Fibroblast of skin of abdomen (primary cell): ENCODE results near the gene COL6A1. TPM values are rescaled to one million over a fixed set of nuclear protein-coding genes. Genes with fewer than 3 reads are reported as not detected.
A peak's percentile ranks its signal among the peaks of the same experiment; 100 is the strongest.

Experiments used
- DNase-seq: peaks from one replicate; pipeline ENCODE4 v3.0.0-alpha.2; 2013
- polyA plus RNA-seq, 2 experiments: library from polyadenylated mRNA; unstranded; fragments of 120-200 nt; gene quantifications; one replicate each; pipeline ENCODE4 v1.2.1, GENCODE V29; 2013; ENCODE audit not compliant: insufficient read length in 2 of 2

Gene COL6A1, protein sequence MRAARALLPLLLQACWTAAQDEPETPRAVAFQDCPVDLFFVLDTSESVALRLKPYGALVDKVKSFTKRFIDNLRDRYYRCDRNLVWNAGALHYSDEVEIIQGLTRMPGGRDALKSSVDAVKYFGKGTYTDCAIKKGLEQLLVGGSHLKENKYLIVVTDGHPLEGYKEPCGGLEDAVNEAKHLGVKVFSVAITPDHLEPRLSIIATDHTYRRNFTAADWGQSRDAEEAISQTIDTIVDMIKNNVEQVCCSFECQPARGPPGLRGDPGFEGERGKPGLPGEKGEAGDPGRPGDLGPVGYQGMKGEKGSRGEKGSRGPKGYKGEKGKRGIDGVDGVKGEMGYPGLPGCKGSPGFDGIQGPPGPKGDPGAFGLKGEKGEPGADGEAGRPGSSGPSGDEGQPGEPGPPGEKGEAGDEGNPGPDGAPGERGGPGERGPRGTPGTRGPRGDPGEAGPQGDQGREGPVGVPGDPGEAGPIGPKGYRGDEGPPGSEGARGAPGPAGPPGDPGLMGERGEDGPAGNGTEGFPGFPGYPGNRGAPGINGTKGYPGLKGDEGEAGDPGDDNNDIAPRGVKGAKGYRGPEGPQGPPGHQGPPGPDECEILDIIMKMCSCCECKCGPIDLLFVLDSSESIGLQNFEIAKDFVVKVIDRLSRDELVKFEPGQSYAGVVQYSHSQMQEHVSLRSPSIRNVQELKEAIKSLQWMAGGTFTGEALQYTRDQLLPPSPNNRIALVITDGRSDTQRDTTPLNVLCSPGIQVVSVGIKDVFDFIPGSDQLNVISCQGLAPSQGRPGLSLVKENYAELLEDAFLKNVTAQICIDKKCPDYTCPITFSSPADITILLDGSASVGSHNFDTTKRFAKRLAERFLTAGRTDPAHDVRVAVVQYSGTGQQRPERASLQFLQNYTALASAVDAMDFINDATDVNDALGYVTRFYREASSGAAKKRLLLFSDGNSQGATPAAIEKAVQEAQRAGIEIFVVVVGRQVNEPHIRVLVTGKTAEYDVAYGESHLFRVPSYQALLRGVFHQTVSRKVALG
- 2,622 TPM for polyA plus RNA-seq (2013, experiment 1 of 2; ENCODE audit: insufficient read length)
- polyA plus RNA-seq (2013, experiment 2 of 2; ENCODE audit: insufficient read length), result 2,722 TPM

- DNase-seq, result peak; percentile 94
Observed at GRCh38 chr21:45981151-45982091, at the start of gene COL6A1. Gene COL6A1 (plus strand): TSS chr21:45981770. CDS start chr21:45981851, 81 bp downstream.

DNA sequence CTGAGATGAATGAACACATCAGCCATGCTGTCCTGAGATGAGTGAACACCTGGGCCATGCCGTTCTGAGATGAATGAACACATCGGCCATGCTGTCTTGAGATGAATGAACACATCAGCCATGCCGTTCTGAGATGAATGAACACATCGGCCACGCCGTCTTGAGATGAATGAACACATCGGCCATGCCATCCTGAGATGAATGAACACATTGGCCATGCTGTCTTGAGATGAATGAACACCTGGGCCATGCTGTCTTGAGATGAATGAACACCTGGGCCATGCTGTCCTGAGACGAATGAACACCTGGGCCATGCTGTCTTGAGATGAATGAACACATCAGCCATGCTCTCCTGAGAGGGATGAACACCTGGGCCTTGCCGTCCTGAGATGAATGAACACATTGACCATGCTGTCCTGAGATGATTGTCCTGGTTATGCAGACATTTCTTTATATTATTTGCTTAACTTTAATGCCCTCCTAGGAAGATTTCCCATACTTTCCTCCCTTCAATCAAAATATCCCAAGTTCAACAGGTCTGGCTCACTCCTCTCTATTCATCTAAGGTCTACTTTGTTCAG lies 48.6 kb upstream of the COL6A1 start:
- no peak for DNase-seq

DNA sequence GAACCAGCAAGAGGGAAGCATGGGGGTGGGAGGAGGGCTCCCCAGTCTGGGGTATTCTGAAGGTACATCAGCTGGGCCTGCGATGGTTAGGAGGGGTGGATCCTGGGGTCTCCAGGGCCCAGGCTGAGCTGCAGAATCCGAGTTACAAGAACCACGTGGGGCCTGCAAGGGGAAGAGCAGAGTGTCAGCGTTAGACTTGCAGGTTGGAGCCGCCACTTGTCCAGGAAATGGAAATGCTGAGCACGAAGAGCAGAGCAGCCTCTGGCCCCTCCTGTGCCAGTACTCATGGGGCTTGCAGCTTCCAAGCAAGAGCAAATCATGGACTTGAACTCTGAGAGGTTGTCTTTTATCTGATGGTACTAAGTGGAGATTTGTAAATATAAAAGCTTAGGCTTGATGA lies 47.5 kb upstream of the COL6A1 start:
- no peak for DNase-seq

DNA sequence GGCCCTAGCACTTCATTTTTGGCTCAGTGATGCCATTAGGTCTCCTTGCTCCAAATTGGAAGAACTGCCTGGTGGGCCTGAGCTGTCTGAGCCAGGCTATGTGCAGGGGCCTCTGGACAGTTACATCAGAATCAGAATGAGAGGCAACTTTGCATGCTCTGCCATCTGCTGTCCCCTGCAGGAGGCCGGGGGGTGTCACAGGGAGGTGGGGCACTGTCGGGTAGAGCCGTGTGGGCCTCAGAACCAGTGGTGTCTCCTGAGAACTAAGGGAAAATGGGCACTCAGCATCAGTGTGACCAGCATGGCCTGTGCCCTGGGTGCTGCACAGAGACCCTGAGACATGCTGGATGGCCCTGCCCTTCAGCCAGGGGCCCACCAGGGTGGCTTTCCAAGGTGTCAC lies 47.0 kb upstream of the COL6A1 start:
- no peak for DNase-seq

GRCh38 chr21:45935628-45936027 lies 45.9 kb upstream of the COL6A1 start:
- peak; percentile 38 for DNase-seq

DNA sequence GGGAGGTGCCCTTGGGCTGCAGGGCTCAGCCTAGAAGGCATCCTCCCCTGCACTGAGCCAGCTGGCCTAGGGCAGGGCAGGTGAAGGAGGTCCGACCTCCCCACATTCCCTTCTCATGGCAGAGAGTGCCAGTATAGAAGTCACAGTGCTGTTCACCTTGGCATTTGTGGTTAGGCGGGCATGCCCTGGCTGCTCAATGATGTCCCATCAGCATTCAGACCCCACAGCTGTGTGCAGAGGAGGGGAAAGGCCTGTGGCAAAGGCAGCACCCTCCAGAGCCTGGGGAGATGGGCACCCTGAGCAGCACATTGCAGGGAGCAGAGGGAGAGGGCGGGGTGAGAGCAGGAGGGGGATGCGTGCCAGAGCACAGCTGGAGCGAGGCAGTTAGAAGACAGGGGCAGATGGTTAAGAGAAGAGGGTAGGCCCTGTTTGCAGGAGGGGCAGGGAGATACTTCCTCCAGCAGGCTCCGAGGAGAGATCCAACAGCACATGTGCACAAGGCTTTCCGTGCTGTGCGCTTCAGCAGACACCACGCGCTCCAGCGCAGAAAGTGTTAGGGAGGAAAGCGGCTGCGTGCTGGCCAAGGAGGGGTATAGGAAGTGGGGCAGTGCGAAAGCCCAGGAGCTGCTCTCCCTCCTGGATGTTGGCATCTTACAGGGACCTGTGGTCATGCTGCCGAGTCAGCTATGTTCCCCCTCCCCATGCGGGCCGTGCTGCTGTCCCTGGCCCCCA lies 43.7 kb upstream of the COL6A1 start:
- DNase-seq, result no peak

- no peak for DNase-seq
Observed at GRCh38 chr21:45938453-45938755, 43.2 kb upstream of the COL6A1 start.

- DNase-seq, result no peak
Observed at GRCh38 chr21:45938811-45939520, 42.6 kb upstream of the COL6A1 start.

DNA sequence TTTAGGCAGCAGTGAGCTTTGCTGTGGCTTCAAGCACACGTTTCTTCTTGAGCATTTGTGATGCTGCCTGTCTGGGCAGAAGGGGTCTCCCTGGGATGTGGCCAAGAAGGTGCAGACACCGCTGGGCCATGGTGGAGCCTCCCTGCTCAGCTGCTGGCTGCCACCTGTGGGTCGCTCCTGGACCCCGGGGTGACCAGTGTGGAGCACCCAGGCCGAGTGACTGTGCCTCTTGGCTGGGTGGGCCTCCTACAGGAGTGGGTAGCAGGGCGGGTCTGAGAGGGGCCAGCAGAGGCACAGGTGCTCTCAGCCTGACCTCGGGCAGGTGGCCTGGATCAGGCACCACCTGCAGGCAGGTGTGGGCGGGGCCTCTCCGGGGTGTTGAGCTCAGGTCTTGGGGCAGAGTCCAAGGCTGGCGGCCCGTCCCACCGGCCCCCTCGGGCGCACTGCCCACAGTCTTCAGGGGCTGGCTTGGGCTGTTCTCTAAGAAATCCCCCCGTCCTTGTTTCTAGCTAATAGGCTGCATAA lies 42.0 kb upstream of the COL6A1 start:
- DNase-seq, result no peak

DNA sequence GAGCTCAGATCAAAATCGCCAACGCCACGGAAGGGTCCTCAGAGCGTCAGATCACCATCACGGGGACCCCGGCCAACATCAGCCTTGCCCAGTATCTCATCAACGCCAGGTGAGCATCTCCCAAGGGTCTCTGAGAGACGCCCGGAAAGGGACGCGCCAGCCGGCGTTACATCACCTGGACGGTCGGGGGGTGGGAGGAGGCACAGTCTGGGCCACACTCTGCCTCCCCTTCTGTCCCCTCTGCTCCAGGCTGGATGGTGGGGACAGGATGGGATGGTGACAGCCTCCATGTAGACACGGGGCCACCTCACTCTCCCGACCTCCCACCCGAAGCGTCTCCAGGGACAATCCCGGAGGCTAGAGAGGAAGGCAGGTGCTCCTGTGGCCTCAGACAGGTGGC lies 41.5 kb upstream of the COL6A1 start:
- DNase-seq, result no peak

GRCh38 chr21:45940621-45941337 lies 40.8 kb upstream of the COL6A1 start:
- DNase-seq, result no peak

DNA sequence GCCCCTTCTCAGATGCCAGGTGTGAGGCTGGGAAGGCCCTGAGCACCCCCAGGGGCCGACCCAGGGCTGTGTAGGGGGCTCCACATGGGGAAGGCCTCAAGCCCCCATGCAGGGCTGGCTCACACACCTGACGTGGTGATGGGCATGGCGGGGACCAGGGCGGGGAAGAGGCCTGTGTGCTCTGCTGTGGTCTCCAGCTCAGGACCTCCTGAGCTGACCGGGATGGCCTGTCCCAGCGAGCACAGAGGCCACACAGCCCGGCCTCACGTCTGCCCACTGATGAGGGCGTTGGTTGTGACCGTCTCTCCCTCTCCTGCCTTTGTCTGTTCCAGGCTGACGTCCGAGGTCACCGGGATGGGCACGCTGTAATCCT lies 40.2 kb upstream of the COL6A1 start:
- DNase-seq, result no peak

GRCh38 chr21:45941717-45942546 lies 39.6 kb upstream of the COL6A1 start:
- DNase-seq, result no peak

DNA sequence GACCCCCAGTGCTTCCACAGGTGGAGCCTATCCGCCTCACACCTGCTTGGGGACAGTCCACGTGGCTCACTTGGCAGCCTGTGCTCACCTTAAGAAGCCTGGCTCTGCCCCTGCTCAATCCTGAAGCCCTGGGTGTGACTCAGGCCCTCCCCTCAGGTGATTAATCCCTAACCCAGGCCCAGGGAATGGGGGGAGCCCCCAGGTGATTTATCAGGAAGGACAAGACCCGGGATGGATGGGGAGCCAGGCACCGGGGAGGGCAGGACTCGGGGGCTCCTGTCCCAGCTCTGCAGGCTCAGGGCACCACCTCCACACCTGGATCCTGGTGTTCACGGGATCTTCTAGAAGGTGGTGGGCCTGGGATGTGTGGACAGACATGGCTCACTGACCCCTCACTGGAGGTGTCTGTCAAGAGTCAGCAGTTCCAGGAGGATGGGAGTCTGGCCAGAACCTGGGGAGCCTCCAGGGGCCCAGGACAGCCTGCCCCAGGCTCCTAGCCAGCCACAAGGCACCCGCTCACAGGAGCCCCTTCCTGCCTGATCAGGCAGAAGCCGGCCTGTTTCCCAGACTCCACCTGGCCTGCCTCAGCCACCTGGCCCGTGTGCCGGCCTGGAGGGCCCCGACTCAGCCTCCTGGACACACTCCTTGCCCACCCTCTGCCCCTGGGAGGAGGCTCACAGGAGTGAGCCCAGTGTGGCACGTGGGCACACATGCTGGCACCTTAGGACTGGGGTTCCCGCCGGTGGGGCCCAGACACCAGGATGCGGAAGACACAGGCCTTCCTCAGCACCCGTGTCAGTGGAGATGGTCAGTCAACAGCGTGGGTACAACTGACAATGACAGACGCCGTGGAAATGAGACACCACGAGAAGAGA lies 38.6 kb upstream of the COL6A1 start:
- no peak for DNase-seq

DNA sequence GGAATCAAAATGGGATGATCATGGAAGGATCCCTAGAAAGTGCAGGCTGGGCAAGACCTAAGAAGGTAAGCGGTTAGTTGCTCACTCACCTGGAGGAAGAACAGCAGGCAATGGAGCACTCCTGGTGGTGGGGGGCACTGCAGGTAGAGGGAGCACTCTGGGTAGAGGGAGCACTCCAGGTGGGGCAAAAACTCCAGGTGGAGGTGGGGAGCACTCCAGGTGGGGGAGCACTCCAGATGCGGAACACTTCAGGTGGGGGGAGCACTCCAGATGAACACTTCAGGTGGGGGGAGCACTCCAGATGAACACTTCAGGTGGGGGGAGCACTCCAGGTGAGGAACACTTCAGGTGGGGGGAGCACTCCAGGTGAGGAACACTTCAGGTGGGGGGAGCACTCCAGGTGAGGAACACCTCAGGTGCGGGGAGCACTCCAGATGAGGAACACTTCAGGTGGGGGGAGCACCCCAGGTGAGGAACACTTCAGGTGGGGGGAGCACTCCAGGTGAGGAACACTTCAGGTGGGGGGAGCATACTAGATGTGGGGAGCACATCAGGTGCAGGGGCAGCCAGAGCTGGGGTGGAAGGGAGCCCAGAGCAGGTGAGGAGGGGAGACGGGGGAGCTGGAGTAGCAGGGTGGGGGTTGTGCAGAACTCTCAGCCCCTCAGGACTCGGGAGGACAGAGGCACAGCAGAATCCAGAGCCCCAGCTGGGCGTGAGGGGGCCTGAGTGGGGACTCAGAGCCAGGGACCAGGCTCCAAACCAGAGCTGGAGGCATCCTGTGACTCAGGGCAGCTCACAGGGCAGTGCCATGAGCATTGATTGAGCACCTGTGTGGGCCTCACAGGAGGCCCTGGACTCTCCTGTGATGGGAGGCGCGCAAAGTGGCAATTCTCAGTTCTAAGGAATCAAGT lies 37.7 kb upstream of the COL6A1 start:
- DNase-seq, result no peak

DNA sequence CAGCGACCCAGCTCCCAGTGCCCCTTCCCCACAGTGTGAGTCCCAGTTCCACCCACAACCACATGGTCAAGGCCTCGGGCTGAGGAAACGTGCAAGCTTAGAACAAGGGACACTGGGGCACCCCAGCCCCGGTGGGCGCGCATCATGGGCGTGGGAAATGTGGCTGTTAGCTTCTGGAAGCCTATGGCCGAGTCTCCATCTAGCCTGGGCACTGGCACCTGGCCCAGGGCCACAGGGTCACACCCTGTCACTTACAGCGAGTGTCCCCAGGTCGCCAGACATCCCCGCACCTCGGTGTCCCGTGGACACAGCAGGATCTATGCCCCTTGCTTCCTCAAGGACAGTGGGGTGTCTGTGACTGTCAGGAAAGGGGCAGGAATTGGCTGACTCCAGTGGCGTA lies 37.0 kb upstream of the COL6A1 start:
- no peak for DNase-seq
